ENCODE measurements around the gene GAN.

DNA sequence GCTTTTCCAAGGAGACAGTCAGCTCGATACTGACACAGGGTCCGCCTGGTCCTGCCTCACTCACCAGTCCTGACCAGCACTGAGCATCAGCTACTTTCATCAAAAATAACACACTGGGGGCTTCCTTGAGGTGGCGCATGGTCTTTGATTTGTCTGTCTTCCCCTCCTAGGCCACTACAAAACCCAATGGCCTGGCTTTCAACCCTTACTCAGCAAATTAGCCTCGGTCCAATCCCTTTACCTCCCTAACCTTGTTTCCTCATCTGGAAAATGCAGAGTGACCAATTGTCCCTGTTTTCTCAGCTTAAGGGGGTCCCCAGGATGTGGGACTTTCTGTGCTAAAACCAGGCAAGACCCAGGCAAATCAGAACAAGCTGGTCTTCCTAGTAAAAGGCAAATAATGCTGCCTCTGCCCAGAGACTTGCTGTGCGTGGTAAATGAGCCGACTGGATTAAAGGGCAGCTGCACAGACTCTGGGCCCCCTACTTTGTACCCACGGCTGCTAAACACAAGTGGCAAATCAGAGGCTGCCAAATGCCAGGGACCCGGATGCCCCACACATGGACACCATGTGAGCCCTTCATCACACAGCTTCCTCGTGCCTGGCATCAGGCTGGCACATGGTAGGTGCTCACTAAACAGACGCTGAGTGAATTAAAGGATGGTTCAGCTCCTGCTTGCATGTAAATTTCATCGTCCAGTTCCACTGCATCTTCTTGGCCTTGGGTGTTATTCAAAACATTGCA lies 98.7 kb downstream of the GAN start:
- TF ChIP-seq, protein P1, sequence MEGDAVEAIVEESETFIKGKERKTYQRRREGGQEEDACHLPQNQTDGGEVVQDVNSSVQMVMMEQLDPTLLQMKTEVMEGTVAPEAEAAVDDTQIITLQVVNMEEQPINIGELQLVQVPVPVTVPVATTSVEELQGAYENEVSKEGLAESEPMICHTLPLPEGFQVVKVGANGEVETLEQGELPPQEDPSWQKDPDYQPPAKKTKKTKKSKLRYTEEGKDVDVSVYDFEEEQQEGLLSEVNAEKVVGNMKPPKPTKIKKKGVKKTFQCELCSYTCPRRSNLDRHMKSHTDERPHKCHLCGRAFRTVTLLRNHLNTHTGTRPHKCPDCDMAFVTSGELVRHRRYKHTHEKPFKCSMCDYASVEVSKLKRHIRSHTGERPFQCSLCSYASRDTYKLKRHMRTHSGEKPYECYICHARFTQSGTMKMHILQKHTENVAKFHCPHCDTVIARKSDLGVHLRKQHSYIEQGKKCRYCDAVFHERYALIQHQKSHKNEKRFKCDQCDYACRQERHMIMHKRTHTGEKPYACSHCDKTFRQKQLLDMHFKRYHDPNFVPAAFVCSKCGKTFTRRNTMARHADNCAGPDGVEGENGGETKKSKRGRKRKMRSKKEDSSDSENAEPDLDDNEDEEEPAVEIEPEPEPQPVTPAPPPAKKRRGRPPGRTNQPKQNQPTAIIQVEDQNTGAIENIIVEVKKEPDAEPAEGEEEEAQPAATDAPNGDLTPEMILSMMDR (IDR thresholded peaks at IDR 0.05) = no peak
- TF ChIP-seq EP300 (IDR thresholded peaks at IDR 0.05) = no peak
- TF ChIP-seq POLR2A (IDR thresholded peaks at IDR 0.05) = no peak
